ENCODE results near the gene FHOD3.

FHOD3 gene

GRCh38 chr18:36297417-36298125, at the start of gene FHOD3:
FHOD3 (plus strand) TSS chr18:36297713; CDS start chr18:36297836, 123 bp downstream.
- DNase-seq (ENCODE audit: low spot score): no peak

GRCh38 chr18:36249392-36249791, 48.1 kb upstream of the FHOD3 start:
- DNase-seq (ENCODE audit: low spot score): no peak

GRCh38 chr18:36250827-36251226, 46.7 kb upstream of the FHOD3 start:
- DNase-seq (ENCODE audit: low spot score): peak; percentile 5

GRCh38 chr18:36255072-36255698, 42.3 kb upstream of the FHOD3 start:
- DNase-seq (ENCODE audit: low spot score): no peak

GRCh38 chr18:36256094-36256493, 41.4 kb upstream of the FHOD3 start:
- DNase-seq (ENCODE audit: low spot score): no peak

- DNase-seq (ENCODE audit: low spot score): no peak
Measured at GRCh38 chr18:36262971-36263370, 34.5 kb upstream of the FHOD3 start.

- DNase-seq (ENCODE audit: low spot score): no peak
Measured at GRCh38 chr18:36264283-36264682, 33.2 kb upstream of the FHOD3 start.

- peak; percentile 7 for DNase-seq (ENCODE audit: low spot score)
Measured at GRCh38 chr18:36265015-36265414, 32.5 kb upstream of the FHOD3 start.

- DNase-seq (ENCODE audit: low spot score): no peak
Measured at GRCh38 chr18:36269157-36269556, 28.4 kb upstream of the FHOD3 start.

- DNase-seq (ENCODE audit: low spot score): no peak
Measured at GRCh38 chr18:36271153-36271552, 26.4 kb upstream of the FHOD3 start.

GRCh38 chr18:36273347-36273746, 24.2 kb upstream of the FHOD3 start:
- DNase-seq (ENCODE audit: low spot score): no peak

GRCh38 chr18:36274083-36274715, 23.3 kb upstream of the FHOD3 start:
- DNase-seq (ENCODE audit: low spot score): no peak

- DNase-seq (ENCODE audit: low spot score): no peak
Measured at GRCh38 chr18:36275561-36275960, 22.0 kb upstream of the FHOD3 start.

- no peak for DNase-seq (ENCODE audit: low spot score)
Measured at GRCh38 chr18:36279001-36279400, 18.5 kb upstream of the FHOD3 start.

- DNase-seq (ENCODE audit: low spot score): no peak
Measured at GRCh38 chr18:36281936-36282335, 15.6 kb upstream of the FHOD3 start.

GRCh38 chr18:36283448-36283847, 14.1 kb upstream of the FHOD3 start:
- no peak for DNase-seq (ENCODE audit: low spot score)

GRCh38 chr18:36284268-36284667, 13.2 kb upstream of the FHOD3 start:
- DNase-seq (ENCODE audit: low spot score): peak; percentile 4

GRCh38 chr18:36284671-36285295, 12.7 kb upstream of the FHOD3 start:
- DNase-seq (ENCODE audit: low spot score): peak; percentile 85

GRCh38 chr18:36287653-36288052, 9.9 kb upstream of the FHOD3 start:
- no peak for DNase-seq (ENCODE audit: low spot score)

GRCh38 chr18:36288689-36289088, 8.8 kb upstream of the FHOD3 start:
- DNase-seq (ENCODE audit: low spot score): no peak

- no peak for DNase-seq (ENCODE audit: low spot score)
Measured at GRCh38 chr18:36294031-36294430, 3.5 kb upstream of the FHOD3 start.

- DNase-seq (ENCODE audit: low spot score): no peak
Measured at GRCh38 chr18:36295214-36295613, 2.3 kb upstream of the FHOD3 start.

GRCh38 chr18:36295880-36296301, 1.6 kb upstream of the FHOD3 start:
- DNase-seq (ENCODE audit: low spot score): no peak
